AG09309 (cell line): ENCODE data around the gene PRM2.

Experiments used
- DNase-seq: peaks from one replicate; pipeline ENCODE4 v3.0.0-alpha.2; 2010; ENCODE audit warnings: low read depth
- H3K4me3 ChIP-seq: 2 replicates; pipeline ENCODE4 v1.5.1; 2011; ENCODE audit warnings: mild to moderate bottlenecking, low read depth, low read length, moderate library complexity; ENCODE audit not compliant: control insufficient read depth
- CTCF ChIP-seq: IDR thresholded peaks from 2 replicates; pipeline ENCODE4 v1.5.1; 2011; ENCODE audit warnings: mild to moderate bottlenecking, low read depth, low read length, inconsistent platforms; ENCODE audit not compliant: insufficient read depth, control insufficient read depth; ENCODE audit errors: missing control alignments

The PRM2 gene, protein sequence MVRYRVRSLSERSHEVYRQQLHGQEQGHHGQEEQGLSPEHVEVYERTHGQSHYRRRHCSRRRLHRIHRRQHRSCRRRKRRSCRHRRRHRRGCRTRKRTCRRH

GRCh38 chr16:11276143-11276895 lies at the start of gene PRM2:
PRM2 (minus strand) TSS chr16:11276480; CDS start chr16:11276370, 110 bp downstream.
- DNase-seq: no peak
- H3K4me3 ChIP-seq: no peak within 1 kb of the TSS
- TF ChIP-seq CTCF: no peak

DNA sequence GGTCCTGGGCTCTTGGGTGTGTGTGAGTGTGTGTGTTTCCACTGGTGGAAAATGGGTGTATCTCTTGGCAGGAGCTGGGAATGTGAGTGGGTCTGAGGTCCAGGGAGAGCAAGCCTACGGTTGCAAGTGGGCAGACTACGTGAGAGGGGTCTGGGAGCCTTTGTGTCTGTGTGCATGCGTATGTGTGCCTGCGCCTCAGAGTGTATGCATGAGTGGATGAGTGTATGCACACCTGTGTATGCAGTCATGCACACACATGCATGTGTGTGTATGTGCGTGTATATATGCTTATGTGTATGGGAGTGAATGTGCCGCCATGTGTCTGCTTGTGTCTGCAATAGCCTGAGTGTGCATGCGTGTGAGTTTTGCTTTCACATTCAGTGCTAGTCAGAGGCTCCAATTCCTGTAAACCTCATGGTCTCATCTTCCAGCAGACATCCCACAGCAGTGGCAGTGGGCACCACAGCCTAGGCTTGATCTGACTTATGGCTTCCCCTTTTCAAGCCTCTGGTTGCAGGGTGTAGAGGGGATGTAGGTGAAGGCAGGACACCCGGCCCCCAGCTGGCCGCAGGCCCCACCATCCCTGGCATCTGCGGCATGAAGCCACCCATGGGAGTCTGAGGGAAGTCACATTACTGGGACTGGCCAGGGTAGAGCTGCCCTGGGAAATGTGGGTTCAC lies 49.3 kb upstream of the PRM2 start:
- TF ChIP-seq CTCF: no peak
- DNase-seq: no peak
- H3K4me3 ChIP-seq: no peak overlapping the region

GRCh38 chr16:11323551-11324336 lies 47.5 kb upstream of the PRM2 start:
- no peak for DNase-seq
- no peak overlapping the region for H3K4me3 ChIP-seq
- TF ChIP-seq CTCF: no peak

GRCh38 chr16:11322823-11323222 lies 46.5 kb upstream of the PRM2 start:
- no peak for DNase-seq
- TF ChIP-seq CTCF: no peak
- H3K4me3 ChIP-seq: no peak overlapping the region

GRCh38 chr16:11321662-11322061 lies 45.4 kb upstream of the PRM2 start:
- no peak for DNase-seq
- no peak for TF ChIP-seq CTCF
- no peak overlapping the region for H3K4me3 ChIP-seq

DNA sequence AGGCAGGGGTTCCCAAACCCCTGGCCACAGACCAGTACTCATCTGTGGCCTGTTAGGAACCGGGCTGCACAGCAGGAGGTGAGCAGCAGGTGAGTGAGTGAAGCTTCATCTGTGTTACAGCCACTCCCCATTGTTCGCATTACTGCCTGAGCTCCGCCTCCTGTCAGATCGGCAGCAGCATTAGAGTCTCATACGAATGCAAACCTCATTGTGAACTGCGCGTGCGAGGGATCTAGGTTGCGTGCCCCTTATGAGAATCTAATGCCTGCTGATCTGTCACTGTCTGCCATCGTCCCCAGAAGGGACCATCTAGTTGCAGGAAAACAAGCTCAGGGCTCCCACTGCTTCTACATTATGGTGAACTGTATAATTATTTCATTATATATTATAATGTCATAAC lies 43.9 kb upstream of the PRM2 start:
- no peak overlapping the region for H3K4me3 ChIP-seq
- no peak for DNase-seq
- TF ChIP-seq CTCF: no peak
